HCEC 1CT (cell line): ENCODE measurements around the gene BTN2A1.
"Not testable (repeated sequence)": the region's sequence is repeated elsewhere in the genome, so short reads cannot be mapped to it uniquely, and the experiment has no call there.

Experiments
- DNase-seq: peaks from one replicate; pipeline ENCODE4 v3.0.0-alpha.2; 2017

The BTN2A1 gene

GRCh38 chr6:26433680-26434079 is 24.1 kb upstream of the BTN2A1 start:
- not testable (repeated sequence) for DNase-seq

GRCh38 chr6:26436018-26436417 is 21.7 kb upstream of the BTN2A1 start:
- no peak for DNase-seq

- no peak for DNase-seq
Observed at GRCh38 chr6:26437550-26437949, 20.2 kb upstream of the BTN2A1 start.

GRCh38 chr6:26438000-26438399 is 19.8 kb upstream of the BTN2A1 start:
- DNase-seq, result no peak

- no peak for DNase-seq
Observed at GRCh38 chr6:26439151-26440125, 18.3 kb upstream of the BTN2A1 start.

GRCh38 chr6:26440977-26441358 is 16.8 kb upstream of the BTN2A1 start:
- DNase-seq, result no peak

- DNase-seq, result no peak
Observed at GRCh38 chr6:26441977-26442376, 15.8 kb upstream of the BTN2A1 start.

- no peak for DNase-seq
Observed at GRCh38 chr6:26445934-26446667, 11.7 kb upstream of the BTN2A1 start.

- no peak for DNase-seq
Observed at GRCh38 chr6:26447257-26447656, 10.5 kb upstream of the BTN2A1 start.

GRCh38 chr6:26450240-26450639 is 7.5 kb upstream of the BTN2A1 start:
- no peak for DNase-seq

- no peak for DNase-seq
Observed at GRCh38 chr6:26452631-26453235, 5.0 kb upstream of the BTN2A1 start.

GRCh38 chr6:26454631-26455030 is 3.1 kb upstream of the BTN2A1 start:
- peak; percentile 32 for DNase-seq

GRCh38 chr6:26455357-26455970 is 2.3 kb upstream of the BTN2A1 start:
- DNase-seq, result no peak

- DNase-seq, result peak; percentile 33
Observed at GRCh38 chr6:26457264-26457805, 420 bp upstream of the BTN2A1 start.

- DNase-seq, result no peak
Observed at GRCh38 chr6:26459023-26459810, 1.5 kb downstream of the BTN2A1 start.

GRCh38 chr6:26461353-26461752 is 3.6 kb downstream of the BTN2A1 start:
- DNase-seq, result not testable (repeated sequence)

GRCh38 chr6:26464014-26464413 is 6.3 kb downstream of the BTN2A1 start:
- no peak for DNase-seq

- DNase-seq, result no peak
Observed at GRCh38 chr6:26464416-26465131, 6.8 kb downstream of the BTN2A1 start.

- no peak for DNase-seq
Observed at GRCh38 chr6:26465776-26466175, 8.0 kb downstream of the BTN2A1 start.

GRCh38 chr6:26468829-26469228 is 11.1 kb downstream of the BTN2A1 start:
- no peak for DNase-seq

GRCh38 chr6:26470643-26471042 is 12.9 kb downstream of the BTN2A1 start:
- no peak for DNase-seq
